HG02938 (cell line): Measurements from ENCODE around the gene CISH.

Experiments used
- ATAC-seq: cut with Tn5 transposase; IDR thresholded peaks from one replicate; pipeline ENCODE4 v1.9.1; 2021; ENCODE audit warnings: mild to moderate bottlenecking, moderate library complexity; ENCODE audit not compliant: unreplicated experiment

CISH gene

GRCh38 chr3:50611464-50612233, at the start of gene CISH:
CISH (minus strand) TSS chr3:50611774; CDS start chr3:50611650, 124 bp downstream.
- ATAC-seq, result peak; percentile 54

GRCh38 chr3:50660386-50660785, 48.8 kb upstream of the CISH start:
- ATAC-seq, result no peak

GRCh38 chr3:50658831-50659230, 47.3 kb upstream of the CISH start:
- no peak for ATAC-seq

- no peak for ATAC-seq
Observed at GRCh38 chr3:50658416-50658815, 46.8 kb upstream of the CISH start.

GRCh38 chr3:50657816-50658215, 46.2 kb upstream of the CISH start:
- ATAC-seq, result no peak

- ATAC-seq, result no peak
Observed at GRCh38 chr3:50657407-50657806, 45.8 kb upstream of the CISH start.

GRCh38 chr3:50656417-50657195, 45.0 kb upstream of the CISH start:
- ATAC-seq, result no peak

GRCh38 chr3:50655009-50655830, 43.6 kb upstream of the CISH start:
- no peak for ATAC-seq

GRCh38 chr3:50653937-50654595, 42.5 kb upstream of the CISH start:
- ATAC-seq, result no peak

- no peak for ATAC-seq
Observed at GRCh38 chr3:50652709-50653108, 41.1 kb upstream of the CISH start.

- ATAC-seq, result no peak
Observed at GRCh38 chr3:50651920-50652529, 40.5 kb upstream of the CISH start.

GRCh38 chr3:50651445-50651844, 39.9 kb upstream of the CISH start:
- ATAC-seq, result no peak

- no peak for ATAC-seq
Observed at GRCh38 chr3:50650018-50650417, 38.4 kb upstream of the CISH start.

GRCh38 chr3:50649451-50649931, 37.9 kb upstream of the CISH start:
- ATAC-seq, result no peak

- ATAC-seq, result no peak
Observed at GRCh38 chr3:50648944-50649343, 37.4 kb upstream of the CISH start.

GRCh38 chr3:50648313-50648712, 36.7 kb upstream of the CISH start:
- ATAC-seq, result no peak

GRCh38 chr3:50645378-50645777, 33.8 kb upstream of the CISH start:
- no peak for ATAC-seq

GRCh38 chr3:50644561-50644960, 33.0 kb upstream of the CISH start:
- no peak for ATAC-seq

- ATAC-seq, result no peak
Observed at GRCh38 chr3:50642382-50642781, 30.8 kb upstream of the CISH start.

- ATAC-seq, result no peak
Observed at GRCh38 chr3:50639055-50639494, 27.5 kb upstream of the CISH start.
